NCI-H748 (cell line): ENCODE results near the gene DIAPH2.
A peak's percentile ranks its signal among the peaks of the same experiment; 100 is the strongest.

Experiments
- DNase-seq: peaks from one replicate; lab custom pipeline; 2025; ENCODE audit not compliant: unreplicated experiment; lab: John Stamatoyannopoulos, UW

Gene DIAPH2

GRCh38 chrX:96929036-96929435, 244.4 kb downstream of the DIAPH2 start:
- no peak for DNase-seq

- DNase-seq: no peak
These were observed 273.1 kb downstream of the DIAPH2 start for GRCh38 chrX:96957718-96958117.

GRCh38 chrX:96971812-96972211, 287.2 kb downstream of the DIAPH2 start:
- no peak for DNase-seq

DNA sequence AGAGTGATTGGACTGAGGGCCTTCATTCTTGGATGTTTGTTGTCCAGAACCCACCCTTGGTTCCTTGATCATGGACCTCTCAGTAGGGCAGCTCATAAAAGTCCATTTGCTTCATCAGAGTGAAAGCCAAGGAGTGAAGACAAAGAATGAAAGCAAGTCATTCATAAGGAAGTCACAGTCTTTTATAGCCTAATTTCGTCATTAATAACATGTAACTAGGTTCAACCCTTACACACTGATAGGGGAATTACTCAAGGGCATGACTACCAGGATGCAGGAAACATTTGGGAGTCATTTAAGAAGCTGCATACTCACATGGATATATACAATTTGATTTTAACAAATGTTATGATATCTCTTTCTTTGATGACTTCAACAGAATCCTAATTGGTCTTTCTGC, 294.3 kb downstream of the DIAPH2 start:
- no peak for DNase-seq

DNA sequence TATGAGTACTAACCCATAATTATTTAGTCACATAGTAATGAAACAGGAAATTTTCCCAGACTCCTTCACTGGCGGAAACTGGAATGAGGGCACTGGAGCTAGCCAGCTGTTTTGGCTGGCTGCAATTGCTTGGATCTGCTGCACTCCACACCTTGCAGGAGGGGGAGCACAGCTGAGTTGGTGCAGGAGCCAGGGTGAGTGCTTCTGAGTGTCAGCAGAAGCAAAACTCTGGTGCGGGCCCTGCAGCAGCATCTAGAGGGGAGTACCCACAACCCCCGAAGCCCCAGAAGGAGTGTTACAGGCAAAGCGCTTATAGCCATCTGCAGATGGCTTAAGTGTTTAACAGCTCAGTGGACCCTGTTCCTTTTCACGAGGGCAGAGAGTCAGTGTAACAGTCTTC, 295.1 kb downstream of the DIAPH2 start:
- no peak for DNase-seq

- no peak for DNase-seq
These were observed 297.5 kb downstream of the DIAPH2 start for GRCh38 chrX:96982161-96982560.

GRCh38 chrX:96984538-96984937, 299.9 kb downstream of the DIAPH2 start:
- DNase-seq: no peak

DNA sequence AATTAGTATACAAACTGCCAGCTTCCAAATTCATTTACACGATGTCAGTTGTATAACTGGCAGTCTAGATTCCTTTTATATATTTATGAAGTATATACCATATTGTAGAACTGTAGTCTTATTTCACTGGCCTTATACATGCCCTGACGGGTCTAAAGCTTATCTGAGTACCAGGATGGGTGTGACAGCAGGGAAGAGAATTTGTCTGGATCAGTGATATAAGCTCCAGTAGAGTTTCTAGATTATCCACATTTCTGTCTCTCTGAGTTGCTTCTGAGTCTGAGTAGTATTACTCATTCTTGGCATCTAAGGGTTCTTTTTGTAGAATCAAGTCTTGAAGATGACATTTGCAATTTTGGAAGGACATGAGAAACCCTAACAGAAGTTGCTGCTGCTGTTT, 300.4 kb downstream of the DIAPH2 start:
- DNase-seq: no peak

DNA sequence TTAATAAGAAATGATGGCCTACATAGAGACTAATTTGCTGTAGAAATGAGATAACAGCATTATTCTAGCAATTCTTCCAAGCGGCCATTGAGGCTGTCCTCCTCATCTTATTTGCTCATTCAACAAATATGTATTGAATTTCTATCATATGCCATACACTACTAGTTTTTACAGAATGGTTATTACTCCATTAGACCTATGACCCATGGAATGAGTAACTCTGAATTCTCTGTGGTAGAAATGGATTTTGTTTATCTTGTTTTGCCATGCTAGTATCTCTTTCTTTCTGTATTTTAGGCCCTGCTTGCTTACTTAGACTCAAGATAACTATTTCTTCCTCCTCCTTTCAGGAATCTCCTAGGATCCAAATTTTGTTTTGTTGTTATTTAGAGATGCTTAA, 302.6 kb downstream of the DIAPH2 start:
- no peak for DNase-seq

- peak; percentile 17 for DNase-seq
These were observed 305.4 kb downstream of the DIAPH2 start for GRCh38 chrX:96989830-96990571.

DNA sequence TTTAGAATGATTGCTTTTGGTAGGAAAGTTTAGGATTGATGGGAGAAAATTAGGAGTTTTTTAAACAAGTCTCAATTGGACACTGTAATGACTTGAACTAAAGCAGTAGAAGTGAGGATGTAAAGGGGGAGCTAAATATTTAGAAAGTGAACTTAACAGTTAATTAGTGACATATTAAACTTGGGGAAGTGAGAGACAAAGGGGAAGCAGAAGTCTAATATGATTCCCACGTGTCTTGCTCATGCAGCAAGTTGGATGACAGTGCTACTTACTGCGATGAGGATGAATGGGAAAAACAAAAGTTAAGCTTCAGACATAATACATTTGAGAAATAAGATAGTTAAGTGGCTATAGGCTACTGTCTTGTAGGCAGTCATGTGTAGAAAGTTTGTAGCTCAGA, 309.5 kb downstream of the DIAPH2 start:
- no peak for DNase-seq

DNA sequence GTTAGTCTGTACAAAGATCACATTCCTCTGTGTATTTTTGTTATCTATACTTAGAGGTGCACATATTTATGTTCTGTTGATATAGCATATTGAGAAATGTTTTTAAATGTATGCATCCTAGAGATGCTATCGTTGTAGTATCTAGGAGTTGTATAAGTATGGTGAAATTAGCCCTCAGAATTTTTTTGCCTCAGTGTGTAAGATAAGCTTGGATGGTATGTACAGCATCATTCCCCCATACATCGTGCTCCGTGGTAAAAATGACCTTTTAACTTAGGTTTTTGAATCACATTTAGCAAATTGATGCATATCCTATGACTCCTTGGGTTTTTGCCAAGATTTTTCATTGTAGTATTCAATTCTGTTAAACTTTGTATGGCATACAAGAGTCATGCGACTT, 312.6 kb downstream of the DIAPH2 start:
- DNase-seq: no peak

DNA sequence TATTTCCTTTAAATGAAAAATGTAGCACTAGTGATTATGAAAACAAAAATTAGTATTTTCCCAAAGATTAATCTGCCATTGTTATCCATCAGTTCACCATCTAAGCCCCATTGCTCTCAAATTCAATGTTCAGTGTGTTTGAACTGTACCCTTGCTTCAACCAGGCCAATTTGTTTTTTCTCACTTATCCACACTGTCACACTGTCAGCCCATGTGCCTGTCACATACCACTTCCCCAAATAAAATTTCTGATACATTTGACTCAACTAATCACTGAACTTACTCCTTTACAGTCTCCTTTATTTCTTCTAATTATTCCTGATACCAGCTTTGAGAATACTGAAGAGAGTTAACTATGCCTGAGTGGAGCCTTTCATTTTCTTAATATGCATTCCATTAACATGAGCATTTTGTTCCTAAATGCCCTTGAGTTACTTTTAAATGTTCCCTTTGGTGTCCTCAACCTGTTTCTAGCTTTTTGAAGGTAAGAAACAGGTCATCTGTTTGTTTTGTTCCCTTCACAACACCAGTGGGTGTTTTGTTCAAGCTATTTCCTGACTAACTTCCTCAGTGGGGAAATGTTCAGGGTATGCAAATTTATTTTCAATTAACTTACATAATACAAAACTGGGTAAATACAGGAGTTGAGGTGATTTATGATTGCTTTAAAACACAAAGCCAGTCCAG, 316.2 kb downstream of the DIAPH2 start:
- DNase-seq: no peak

- DNase-seq: no peak
These were observed 321.5 kb downstream of the DIAPH2 start for GRCh38 chrX:97006167-97006566.

- DNase-seq: no peak
These were observed 324.7 kb downstream of the DIAPH2 start for GRCh38 chrX:97009391-97009790.

DNA sequence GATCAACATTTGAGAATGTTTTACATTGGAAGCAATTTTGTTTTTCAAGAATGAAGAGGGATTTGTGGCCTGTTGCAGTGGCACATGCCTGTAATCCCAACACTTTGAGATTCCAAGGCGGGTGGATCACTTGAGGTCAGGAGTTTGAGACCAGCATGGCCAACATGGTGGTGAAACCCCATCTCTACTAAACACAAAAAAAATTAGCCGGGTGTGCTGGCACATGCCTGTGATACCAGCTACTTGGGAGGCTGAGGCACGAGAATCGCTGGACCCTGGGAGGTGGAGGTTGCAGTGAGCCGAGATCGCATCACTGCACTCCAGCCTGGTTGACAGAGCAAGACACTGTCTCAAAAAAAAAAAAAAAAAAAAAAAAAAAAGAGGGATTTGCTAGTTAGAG, 326.9 kb downstream of the DIAPH2 start:
- DNase-seq: no peak

- no peak for DNase-seq
These were observed 331.5 kb downstream of the DIAPH2 start for GRCh38 chrX:97016106-97016505.

DNA sequence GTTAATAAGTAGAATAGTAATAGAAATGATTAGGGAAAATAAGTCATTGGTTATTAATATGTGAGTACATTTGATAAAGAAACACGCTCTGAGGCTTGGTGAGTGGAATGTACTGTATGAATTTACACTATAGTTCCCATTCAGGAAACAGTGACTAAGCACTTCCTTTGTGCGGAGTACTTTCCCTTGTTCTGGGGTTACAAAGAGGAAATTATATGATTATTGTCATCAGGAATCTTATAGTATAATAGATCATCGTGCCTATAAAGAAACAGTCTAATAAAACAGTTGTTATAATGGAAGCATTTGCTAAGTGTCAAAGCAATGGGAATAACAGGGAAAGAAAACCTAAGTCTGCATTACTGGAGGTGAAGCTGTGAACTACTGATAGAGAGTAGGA, 337.0 kb downstream of the DIAPH2 start:
- DNase-seq: no peak

GRCh38 chrX:97026406-97026805, 341.8 kb downstream of the DIAPH2 start:
- DNase-seq: peak; percentile 68

DNA sequence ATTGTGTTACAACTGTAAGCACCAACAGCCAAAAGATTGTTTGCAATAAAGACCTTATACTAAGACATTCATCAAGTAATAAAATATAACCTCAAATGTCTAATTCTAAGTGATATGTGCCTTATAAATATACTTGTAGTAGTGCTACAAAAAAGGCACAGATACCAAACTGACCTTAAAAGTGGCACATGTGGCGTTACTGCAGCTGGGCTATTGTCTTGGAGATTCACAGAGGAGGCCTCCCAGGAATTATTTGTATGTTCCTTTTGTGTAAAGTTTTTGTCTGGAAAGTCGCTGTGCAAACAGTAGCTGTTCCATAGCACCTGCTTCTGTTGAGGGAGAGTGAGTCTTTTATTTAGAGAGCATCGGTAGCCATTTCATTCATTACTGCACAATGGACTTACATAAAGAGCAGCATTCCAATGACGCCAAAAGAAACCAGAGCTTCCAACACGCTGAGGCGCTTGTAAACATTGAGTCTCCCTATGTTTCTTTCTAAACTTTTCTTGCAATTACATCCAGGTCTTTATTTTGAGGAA, 342.8 kb downstream of the DIAPH2 start:
- DNase-seq: peak; percentile 93

- no peak for DNase-seq
These were observed 345.8 kb downstream of the DIAPH2 start for GRCh38 chrX:97030463-97030862.

GRCh38 chrX:97030947-97031346, 346.3 kb downstream of the DIAPH2 start:
- no peak for DNase-seq
